Heart left ventricle (tissue), 16 donors: ENCODE data around the gene DMXL2. TPM values are rescaled to one million over a fixed set of nuclear protein-coding genes. Genes with fewer than 3 reads are reported as not detected.
A peak's percentile ranks its signal among the peaks of the same experiment; 100 is the strongest.

Source experiments
- ATAC-seq, 4 donors: fragments of 200-7000 bp; cut with Tn5 transposase; one replicate each; pipeline ENCODE4 v1.9.1; 2020 to 2022; ENCODE audit warnings: moderate library complexity in 4 of 4, mild to moderate bottlenecking in 3 of 4, moderate number of reproducible peaks in 1 of 4
- DNase-seq, 5 donors: peaks; one replicate each; pipeline ENCODE4 v3.0.0-alpha.2; 2020
- H3K27ac ChIP-seq, 12 donors: fragments of 200-600 bp; sonication (generic) in 4 of 12; one replicate each; pipeline versions ENCODE4 v1.5.0 to v1.8.0; 2016 to 2022; ENCODE audit warnings: mild to moderate bottlenecking in 2 of 12
- H3K27me3 ChIP-seq, 9 donors: fragments of 200-600 bp; sonication (generic) in 2 of 9; one replicate each; pipeline versions ENCODE4 v1.5.1 to v1.8.0; 2016 to 2022; ENCODE audit warnings: mild to moderate bottlenecking in 3 of 9
- H3K36me3 ChIP-seq, 9 donors: fragments of 200-600 bp; sonication (generic) in 2 of 9; one replicate each; pipeline versions ENCODE4 v1.5.0 to v1.8.0; 2018 to 2022; ENCODE audit warnings: mild to moderate bottlenecking in 2 of 9
- H3K4me1 ChIP-seq, 12 donors: fragments of 200-600 bp; sonication (generic) in 4 of 12; one replicate each; pipeline versions ENCODE4 v1.5.0 to v1.8.0; 2016 to 2022; ENCODE audit warnings: mild to moderate bottlenecking in 3 of 12
- H3K4me3 ChIP-seq, 12 donors: fragments of 200-600 bp; sonication (generic) in 4 of 12; one replicate each; pipeline versions ENCODE4 v1.5.0 to v1.8.0; 2017 to 2022; ENCODE audit warnings: mild to moderate bottlenecking in 9 of 12, moderate library complexity in 4 of 12
- H3K9me3 ChIP-seq, 12 donors: fragments of 200-600 bp; sonication (generic) in 4 of 12; one replicate each; pipeline versions ENCODE4 v1.5.0 to v1.8.0; 2016 to 2022; ENCODE audit warnings: mild to moderate bottlenecking in 1 of 12
- POLR2A ChIP-seq, 2 donors: fragments of 450-650 bp; IDR thresholded peaks; one replicate each; pipeline ENCODE4 v1.6.1; 2017; ENCODE audit warnings: antibody characterized with exemption in 2 of 2, mild to moderate bottlenecking in 2 of 2, moderate library complexity in 2 of 2
- WGBS, 4 donors: extraction: QIAGEN DNeasy Blood & Tissue Kit in 2 of 4; methylation state at CpG; one replicate each; pipeline versions ENCODE4 v1.1.5 to v1.1.7; 2013 to 2018; 5-methylcytosine and 5-hydroxymethylcytosine counted together
- intact Hi-C, 10 donors: fragments of 100-400 bp; cut with DNase I; formaldehyde crosslinking; loops; one replicate each; pipeline versions ENCODE4 v1.11.1 to v1.14.2; 2022
- polyA plus RNA-seq, 2 donors: library from polyadenylated mRNA; stranded (reverse); fragments of 200-250 nt; gene quantifications; one replicate each; pipeline ENCODE4 v1.2.3, GENCODE V29; 2013
- total RNA-seq, 9 donors: library from RNA; depleted of rRNA in 2 of 9; stranded (reverse); fragments of >200 nt in 2 of 9; fragmentation: NEBNext Ultra II Directional in 3 of 9; extraction: Animal tissue kit (Norgen Biotek cat#: 25700) in 3 of 9; gene quantifications; one replicate each; pipeline versions ENCODE4 v1.1.0 to v1.2.4, GENCODE V29; 2016 to 2023
- TF ChIP-seq, protein P1 (sequence below), 12 donors: fragments of 200-600 bp; sonication (generic) in 4 of 12; IDR thresholded peaks; one replicate each; pipeline versions ENCODE4 v1.5.0 to v1.8.0; 2018 to 2022; ENCODE audit warnings: antibody characterized with exemption in 12 of 12, mild to moderate bottlenecking in 5 of 12
- donor health status: ischemic (EF 13 %, LVEDD 7.1; RV severe dilation, severe dysfunction).
- donor health status: healthy with polysubstance abuse.
- donor health status: DM: no; HTN: yes; CAD: no.
- donor health status: DM: no; HTN: no; CAD: no.
- donor health status: ischemic (EF 25% LVEDD 6.9; RV normal size, moderate dysfunction).
- donor health status: ischemic (EF 25% LVEDD 5.7; RV mildly dilated, moderate dysfunction).
- donor health status: healthy.
- donor health status: DM: yes; HTN: yes; CAD: no.
- donor health status: ischemic (EF 35%, LVEDD 5.7; RV mildly dilated, moderate dysfunction).
- donor health status: nonischemic (EF 11% LVEDD 7.7; RV severe dilation, severe dysfunction).
- donor health status: DM: yes; HTN: yes; CAD: no.
- donor health status: PGD.
- donor health status: ischemic (EF 29% LVEDD 5.4; RV normal size, mild dysfunction).
- donor health status: nonischemic (EF 23%, LVEDD 6.1; RV moderate dilation, normal function).

The DMXL2 gene
- total and polyA plus RNA-seq, 11 donors, result 4.5 to 33.5 (median 7.7) TPM

DNA sequence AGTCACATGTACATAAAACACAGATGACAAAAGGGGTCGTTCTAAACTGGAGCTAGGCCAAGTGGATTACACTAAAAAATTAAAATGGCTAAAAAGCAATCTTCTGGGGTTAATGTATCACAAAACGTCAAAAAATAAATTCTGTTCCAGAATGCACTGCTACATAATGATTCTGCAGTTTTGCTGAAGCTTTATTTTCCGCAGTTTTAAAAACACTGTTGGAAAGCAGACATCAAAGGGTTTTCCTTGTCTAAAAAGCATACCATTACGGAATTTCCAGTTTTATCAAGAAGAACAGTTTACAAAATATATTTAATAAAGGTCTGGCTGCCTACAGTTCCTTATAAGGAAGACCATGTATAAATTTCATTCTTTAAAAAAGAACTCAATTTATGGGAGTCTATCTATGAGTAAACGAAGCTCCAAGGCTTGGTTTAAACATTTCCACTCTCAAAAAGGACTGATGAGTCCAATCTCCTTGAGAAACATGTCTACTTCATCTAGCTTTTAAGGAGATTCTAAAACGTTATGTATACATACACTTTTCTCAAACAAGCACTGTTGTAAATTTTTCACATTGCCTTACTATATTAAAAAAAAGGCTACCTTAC lies 1.3 kb downstream of the DMXL2 start:
- Histone ChIP-seq H3K4me3 (peak overlapping the region in 11 of 12 donors; percentile 75 to 95 (median 85)), H3K36me3 (no peaks in the 10 kb centered on the region), H3K27me3 (no peaks in the 10 kb centered on the region), H3K4me1 (peaks cover 0 to 55% (median 10%) of the 10 kb centered on the region in 12 donors), H3K27ac (peak overlapping the region in 6 of 12 donors; percentile 71 to 96 (median 78)), H3K9me3 (no peaks in the 10 kb centered on the region)
- WGBS, 4 donors, result 51 to 56% (median 54%) methylated on average over 6 of the region's 6 CpGs
- no peak for TF ChIP-seq POLR2A (IDR thresholded peaks at IDR 0.05)
- TF ChIP-seq, protein P1, sequence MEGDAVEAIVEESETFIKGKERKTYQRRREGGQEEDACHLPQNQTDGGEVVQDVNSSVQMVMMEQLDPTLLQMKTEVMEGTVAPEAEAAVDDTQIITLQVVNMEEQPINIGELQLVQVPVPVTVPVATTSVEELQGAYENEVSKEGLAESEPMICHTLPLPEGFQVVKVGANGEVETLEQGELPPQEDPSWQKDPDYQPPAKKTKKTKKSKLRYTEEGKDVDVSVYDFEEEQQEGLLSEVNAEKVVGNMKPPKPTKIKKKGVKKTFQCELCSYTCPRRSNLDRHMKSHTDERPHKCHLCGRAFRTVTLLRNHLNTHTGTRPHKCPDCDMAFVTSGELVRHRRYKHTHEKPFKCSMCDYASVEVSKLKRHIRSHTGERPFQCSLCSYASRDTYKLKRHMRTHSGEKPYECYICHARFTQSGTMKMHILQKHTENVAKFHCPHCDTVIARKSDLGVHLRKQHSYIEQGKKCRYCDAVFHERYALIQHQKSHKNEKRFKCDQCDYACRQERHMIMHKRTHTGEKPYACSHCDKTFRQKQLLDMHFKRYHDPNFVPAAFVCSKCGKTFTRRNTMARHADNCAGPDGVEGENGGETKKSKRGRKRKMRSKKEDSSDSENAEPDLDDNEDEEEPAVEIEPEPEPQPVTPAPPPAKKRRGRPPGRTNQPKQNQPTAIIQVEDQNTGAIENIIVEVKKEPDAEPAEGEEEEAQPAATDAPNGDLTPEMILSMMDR (IDR thresholded peaks at IDR 0.05), result no peak
- DNase-seq (no peak), ATAC-seq (no peak)
- intact Hi-C loops, result no loop called here

- peak overlapping the region in 3 of 12 donors; percentile 75 to 86 (median 85) for H3K4me3 ChIP-seq
- WGBS, 4 donors, result 69 to 90% (median 85%) methylated on average over 4 of the region's 4 CpGs
- intact Hi-C loops, result no loop called here
These were observed 1.9 kb downstream of the DMXL2 start for GRCh38 chr15:51620641-51621040.

GRCh38 chr15:51620122-51620521 lies 2.4 kb downstream of the DMXL2 start:
- 92 to 95% (median 94%) methylated on average over 3 of the region's 3 CpGs for WGBS, 4 donors
- Histone ChIP-seq H3K9me3 (no peaks in the 10 kb centered on the region), H3K4me3 (peak overlapping the region in 1 of 12 donors; percentile 85), H3K36me3 (no peaks in the 10 kb centered on the region), H3K27ac (peak overlapping the region in 1 of 12 donors; percentile 96), H3K27me3 (no peaks in the 10 kb centered on the region), H3K4me1 (peaks cover 0 to 65% (median 10%) of the 10 kb centered on the region in 12 donors)
- ATAC-seq, result no peak
- TF ChIP-seq, protein P1 (IDR thresholded peaks at IDR 0.05), result no peak
- TF ChIP-seq POLR2A (IDR thresholded peaks at IDR 0.05), result no peak
- intact Hi-C loops, result no loop called here
- DNase-seq, result no peak

More at GRCh38 chr15:51620641-51621040, 1.9 kb downstream of the DMXL2 start:
- no peak for DNase-seq
- H3K4me1 ChIP-seq, result peaks cover 0 to 60% (median 10%) of the 10 kb centered on the region in 12 donors
- H3K36me3 ChIP-seq, result no peaks in the 10 kb centered on the region
- H3K27me3 ChIP-seq, result no peaks in the 10 kb centered on the region
- peak overlapping the region in 2 of 12 donors; percentile 83 to 96 for H3K27ac ChIP-seq
- H3K9me3 ChIP-seq, result no peaks in the 10 kb centered on the region
- TF ChIP-seq, protein P1 (IDR thresholded peaks at IDR 0.05), result no peak
- no peak for TF ChIP-seq POLR2A (IDR thresholded peaks at IDR 0.05)
- no peak for ATAC-seq

DNA sequence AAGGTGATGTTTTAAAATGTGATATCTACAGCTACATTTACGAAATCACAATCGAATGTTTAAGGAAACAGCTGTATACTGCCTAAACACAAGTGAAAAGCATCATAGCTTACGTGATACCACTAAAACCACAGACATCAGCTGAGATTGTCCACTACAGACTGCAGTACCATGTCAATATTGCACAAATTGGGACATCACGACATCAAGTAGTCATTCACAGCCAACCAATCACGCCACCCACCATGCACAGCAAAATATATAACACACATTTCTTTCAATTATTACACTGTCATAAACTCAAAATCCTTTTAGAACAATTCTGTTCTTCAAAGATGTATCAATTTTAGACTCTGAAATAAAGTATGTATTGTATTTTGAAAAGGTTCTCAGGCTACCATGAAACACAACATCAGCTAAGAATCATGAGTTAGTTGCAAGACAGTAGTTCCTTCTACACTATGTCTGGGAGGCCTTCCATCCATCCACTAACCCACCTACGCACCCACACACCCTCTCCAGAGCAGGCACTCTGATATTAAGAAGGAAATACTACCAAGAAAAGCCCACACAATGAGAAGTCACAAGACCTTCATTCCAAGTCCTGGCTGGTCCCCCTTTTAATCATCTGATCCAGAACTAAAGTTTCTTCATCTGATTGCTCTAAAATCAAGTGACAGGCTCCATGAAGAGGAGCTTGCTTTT lies 3.1 kb downstream of the DMXL2 start:
- TF ChIP-seq, protein P1 (IDR thresholded peaks at IDR 0.05), result no peak
- no peak for TF ChIP-seq POLR2A (IDR thresholded peaks at IDR 0.05)
- Histone ChIP-seq H3K27me3 (no peaks in the 10 kb centered on the region), H3K9me3 (no peaks in the 10 kb centered on the region), H3K4me1 (peaks cover 0 to 72% (median 10%) of the 10 kb centered on the region in 12 donors), H3K36me3 (no peaks in the 10 kb centered on the region), H3K27ac (peak overlapping the region in 1 of 12 donors; percentile 96), H3K4me3 (peak overlapping the region in 1 of 12 donors; percentile 85)
- 90 to 96% (median 95%) methylated on average over 6 of the region's 6 CpGs for WGBS, 4 donors
- intact Hi-C loops, result loop anchor here in 1 of 10 donors (10.0 kb wide), 1 partner anchor 75 kb away; no protein-coding TSS in a partner anchor
- ATAC-seq (no peak), DNase-seq (no peak)
